ENCODE results near the gene ADGRE3.
"Not testable (repeated sequence)": the region's sequence is repeated elsewhere in the genome, so short reads cannot be mapped to it uniquely, and the experiment has no call there.

The ADGRE3 gene

DNA sequence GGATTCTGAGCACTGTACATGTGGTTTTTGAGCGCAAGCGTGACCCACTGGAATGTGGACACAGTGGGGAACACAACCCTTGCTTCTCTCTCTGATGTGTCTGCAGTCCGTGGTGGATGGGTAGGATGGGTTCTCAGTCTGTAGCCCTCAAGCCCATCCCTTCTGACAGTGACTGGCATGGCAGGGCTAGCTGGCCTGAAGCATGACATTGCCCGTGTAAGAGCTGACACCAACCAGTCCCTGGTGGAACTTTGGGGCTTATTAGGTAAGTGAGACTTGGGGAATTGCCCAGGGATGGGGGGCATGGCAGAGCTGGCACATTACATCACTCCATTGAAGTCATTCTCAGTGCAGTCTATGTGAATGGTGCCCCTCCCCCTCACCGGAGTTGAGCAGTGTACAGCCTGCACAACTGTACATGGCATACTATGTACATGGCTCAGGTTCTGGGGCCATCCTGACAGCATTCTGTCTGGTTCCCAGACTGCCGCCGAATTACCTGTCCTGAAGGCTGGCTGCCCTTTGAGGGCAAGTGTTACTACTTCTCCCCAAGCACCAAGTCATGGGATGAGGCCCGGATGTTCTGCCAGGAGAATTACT lies 75.0 kb downstream of the ADGRE3 start:
- no peak for DNase-seq (ENCODE audit: low spot score)

DNA sequence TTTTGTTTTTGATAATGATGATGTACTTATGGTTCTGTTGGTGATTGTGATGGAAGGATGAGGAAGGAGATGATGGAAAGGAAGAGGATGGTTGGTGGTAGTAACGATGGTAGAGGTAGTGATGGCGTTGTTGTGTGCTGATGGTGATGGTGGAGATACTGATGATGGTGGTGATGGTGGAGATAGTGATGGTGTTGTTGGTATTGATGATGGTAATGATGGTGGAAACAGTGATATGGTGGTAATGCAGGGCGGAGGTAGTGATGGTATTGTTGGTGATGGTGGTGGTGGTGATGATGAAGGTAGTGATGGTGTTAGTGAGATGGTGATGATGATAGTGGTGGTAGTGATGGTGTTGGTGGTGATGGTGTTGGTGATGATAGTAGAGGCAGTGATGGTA lies 79.1 kb downstream of the ADGRE3 start:
- no peak for DNase-seq (ENCODE audit: low spot score)

DNA sequence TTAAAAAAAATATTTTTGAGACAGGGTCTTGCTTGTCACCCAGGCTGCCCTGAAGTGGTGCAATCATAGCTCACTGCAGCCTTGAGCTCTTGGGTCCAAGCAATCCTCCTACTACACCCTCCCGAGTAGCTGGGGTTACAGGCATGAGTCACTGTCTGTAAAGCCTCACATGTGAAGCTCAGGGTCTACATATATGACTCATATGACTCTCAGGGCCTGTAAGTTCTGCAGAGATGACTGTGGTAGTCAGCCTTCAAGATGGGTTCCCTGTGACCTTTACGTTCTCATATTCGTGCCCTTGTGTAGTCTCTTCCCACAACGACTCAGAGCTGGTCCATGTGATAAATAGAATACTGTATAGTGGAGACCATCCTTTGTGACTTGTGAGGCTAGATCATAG lies 85.2 kb downstream of the ADGRE3 start:
- not testable (repeated sequence) for DNase-seq (ENCODE audit: low spot score)

DNA sequence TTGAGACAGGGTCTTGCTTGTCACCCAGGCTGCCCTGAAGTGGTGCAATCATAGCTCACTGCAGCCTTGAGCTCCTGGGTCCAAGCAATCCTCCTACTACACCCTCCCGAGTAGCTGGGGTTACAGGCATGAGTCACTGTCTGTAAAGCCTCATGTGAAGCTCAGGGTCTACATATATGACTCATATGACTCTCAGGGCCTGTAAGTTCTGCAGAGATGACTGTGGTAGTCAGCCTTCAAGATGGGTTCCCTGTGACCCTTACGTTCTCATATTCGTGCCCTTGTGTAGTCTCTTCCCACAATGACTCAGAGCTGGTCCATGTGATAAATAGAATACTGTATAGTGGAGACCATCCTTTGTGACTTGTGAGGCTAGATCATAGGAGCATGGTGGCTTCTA lies 89.5 kb downstream of the ADGRE3 start:
- DNase-seq (ENCODE audit: low spot score), result not testable (repeated sequence)

DNA sequence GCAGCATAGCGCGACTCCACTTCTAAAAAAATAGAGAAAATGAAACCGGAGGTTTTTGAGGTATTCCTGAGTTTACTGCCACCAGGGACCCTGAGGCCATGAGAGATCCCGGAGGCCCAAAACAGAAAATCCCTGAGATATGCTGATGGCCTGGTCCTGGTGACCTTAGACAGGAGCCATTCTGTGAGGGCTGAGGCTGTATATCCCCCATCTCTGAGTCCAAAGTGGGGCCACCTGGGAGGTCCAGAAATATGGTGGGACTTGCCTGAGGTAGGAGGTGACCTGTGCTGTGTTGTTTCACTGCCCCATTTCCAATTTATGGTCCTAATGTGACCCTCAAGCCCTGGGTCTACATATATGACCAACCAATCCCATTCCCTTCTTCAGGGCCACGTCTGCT lies 90.3 kb downstream of the ADGRE3 start:
- not testable (repeated sequence) for DNase-seq (ENCODE audit: low spot score)

DNA sequence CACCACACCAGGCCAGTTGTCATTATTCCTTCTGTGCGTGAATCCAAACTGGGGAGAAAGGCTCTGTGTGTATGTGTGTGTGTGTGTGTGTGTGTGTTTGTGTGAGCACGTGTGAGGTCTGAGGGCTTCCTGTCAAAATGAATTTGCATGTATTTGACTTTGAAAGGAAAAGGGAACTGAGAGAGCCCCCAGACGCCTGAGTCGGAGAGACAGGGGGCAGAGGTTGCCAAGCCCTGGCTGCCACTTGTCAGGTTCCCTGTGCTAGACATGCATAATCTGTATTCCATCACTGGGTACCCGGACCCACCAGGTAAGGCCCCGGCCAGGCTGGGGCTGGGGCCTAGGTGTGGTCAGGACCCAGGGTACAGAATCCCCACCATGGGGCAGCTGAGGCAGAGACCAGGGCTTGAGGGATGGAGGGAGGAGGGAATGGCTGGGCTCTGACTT lies 91.7 kb downstream of the ADGRE3 start, which contains the start of gene CLEC17A:
TSS of gene CLEC17A (plus strand) at position 191 of the 447 bp plus-strand sequence. CDS start at position 268, 77 bp downstream.
- DNase-seq (ENCODE audit: low spot score), result no peak

DNA sequence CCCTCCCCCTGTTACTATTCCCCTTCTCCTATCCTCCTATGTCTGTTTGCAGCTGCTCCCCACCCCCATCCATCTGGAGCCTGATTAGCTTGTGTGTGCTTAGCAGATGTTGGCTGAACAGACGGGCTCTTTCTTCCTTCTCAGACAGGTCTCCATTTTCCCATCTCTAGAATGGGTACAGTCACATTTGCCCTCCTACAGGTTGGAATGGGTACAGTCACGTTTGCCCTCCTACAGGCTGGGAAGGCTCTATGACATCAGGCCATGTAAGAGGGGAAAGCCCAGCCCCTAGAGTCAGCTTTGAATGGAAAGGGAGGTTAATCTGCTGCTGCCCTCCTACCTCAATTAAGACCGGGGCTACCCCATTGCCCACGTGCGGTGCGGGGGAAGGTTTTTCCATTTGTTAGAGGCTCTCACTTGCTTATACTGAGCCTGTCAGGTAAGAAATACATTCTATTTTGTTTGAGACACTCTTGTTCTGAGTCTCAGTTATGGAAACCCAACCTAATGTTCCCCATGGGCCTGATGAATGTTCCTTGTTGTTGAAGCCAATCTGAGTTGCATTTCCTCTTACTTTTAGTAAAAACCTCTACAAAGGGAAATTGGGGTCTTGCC lies 93.9 kb downstream of the ADGRE3 start:
- no peak for DNase-seq (ENCODE audit: low spot score)

DNA sequence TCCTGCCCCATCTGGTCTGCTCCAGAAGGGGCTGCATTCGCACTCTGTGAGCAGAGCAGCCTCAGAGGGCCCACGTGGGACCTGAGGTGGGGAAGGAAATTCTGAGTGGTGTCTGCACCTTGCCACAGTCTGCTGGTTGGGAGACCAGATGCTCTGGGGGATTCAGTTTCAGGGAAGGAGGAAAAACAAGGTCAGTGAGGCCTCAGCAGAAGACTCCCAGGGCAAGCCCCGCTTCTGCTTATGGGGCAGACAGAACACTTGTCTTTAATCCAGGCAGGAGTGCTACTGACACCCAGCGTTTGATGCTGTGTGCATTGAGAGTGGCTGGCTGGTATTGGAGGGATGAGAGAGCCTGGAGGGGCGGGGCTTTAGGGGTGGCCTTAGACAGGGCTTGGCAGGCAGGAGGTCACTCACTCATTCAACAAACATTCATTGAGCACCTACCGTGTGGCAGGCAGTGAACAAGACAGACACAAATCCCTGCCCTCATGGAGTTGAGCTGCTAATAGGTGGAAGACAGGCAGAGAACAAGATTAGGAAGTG lies 96.7 kb downstream of the ADGRE3 start:
- DNase-seq (ENCODE audit: low spot score), result no peak

DNA sequence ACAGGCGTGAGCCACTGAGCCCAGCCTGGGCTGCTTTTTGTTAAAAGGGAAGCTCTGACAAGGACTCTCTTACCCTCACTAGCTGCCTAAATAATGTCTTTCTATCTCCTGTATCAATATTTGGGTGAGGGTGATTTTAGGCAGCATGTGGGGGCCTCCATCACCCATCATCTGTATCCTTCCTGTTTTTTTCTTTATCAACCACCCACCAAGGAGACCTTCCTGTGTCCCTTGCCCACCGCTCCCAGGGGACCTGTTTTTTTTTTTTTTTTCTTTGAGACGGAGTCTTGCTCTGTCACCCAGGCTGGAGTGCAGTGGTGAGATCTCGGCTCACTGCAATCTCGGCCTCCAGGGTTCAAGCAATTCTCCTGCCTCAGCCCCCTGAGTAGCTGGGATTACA lies 97.4 kb downstream of the ADGRE3 start:
- DNase-seq (ENCODE audit: low spot score), result no peak

DNA sequence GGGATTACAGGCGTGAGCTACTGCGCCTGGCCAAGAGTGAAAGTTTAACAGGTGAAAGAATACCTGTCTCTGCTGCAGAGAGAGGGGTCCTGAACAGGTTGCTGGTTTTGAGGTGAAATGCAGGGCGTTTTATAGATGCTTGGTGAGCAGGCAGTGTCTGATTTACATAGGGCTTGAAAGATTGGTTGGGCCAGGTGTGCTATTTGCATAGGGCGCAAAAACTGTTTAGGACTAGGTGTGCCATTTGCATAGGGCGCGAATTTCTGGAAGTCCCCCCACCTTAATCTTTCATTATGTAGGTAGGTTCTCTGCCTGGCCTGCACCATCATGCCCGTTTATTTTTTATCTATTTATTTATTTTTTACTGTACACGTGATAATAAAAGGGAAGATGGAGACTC lies 98.3 kb downstream of the ADGRE3 start:
- no peak for DNase-seq (ENCODE audit: low spot score)

DNA sequence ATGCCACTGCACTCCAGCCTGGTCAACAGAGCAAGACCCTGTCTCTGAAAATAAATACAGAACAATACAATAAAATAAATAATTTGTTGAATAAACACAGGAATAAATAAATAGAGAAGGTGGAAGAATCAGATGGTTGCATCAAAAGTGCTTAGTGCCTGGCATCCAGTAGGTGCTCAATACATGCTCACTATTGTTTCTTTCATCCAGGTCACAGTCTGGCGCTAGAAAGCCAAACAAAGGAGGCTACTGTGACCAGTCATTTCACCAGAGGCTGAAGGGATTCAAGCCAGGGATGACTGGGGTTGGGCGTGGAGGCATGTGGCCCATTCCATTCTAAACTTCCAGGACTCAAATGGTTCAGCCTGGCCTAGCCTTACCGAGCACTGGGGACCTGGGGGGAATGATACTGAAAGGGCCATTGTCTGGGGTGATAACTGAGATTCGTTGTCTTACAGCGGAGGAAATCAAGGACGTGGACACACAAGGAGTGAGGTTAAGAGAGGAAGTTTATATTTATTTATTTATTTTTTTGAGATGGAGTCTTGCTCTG lies 99.1 kb downstream of the ADGRE3 start:
- DNase-seq (ENCODE audit: low spot score), result no peak

DNA sequence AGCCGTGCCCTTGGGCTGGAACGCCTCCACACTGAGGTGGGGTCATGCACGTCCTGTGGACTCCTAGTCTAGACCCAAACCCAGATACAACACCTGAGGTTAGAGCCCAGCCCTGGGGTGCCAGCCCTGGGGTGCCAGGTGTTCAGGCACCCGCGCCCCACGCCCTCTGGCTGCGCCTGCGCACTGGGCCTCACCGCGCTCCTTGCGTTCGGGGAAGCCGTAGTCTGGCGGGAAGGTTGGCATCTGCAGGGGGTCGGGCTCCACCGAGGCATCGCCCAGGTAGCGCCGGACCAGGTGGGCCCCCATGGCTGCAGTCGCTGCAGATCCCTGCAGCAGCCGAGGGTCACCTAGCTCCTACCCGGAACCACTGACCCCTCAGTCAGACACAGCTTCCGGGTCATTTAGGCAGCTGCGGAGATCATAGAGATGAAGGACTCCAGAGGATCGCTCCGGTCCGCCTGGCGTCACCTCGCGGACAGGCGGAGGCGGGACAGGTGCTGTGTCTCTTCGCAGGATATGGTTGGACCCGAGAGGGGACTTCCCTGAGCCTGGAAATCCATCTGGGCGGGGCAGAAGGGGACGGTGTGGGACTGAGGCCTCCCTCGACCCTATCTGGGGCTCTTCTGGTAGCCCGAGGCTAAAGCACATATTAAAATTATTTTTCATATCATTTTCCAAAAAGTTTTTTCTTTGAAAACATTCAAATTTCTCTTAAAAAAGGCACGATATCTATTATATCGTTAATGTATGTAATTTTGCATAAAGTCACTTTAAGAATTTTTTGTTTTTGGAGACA lies 102.8 kb downstream of the ADGRE3 start, which contains the start of gene NDUFB7:
TSS of gene NDUFB7 (minus strand) at position 372 of the 796 bp plus-strand sequence. CDS start at position 306, 66 bp downstream.
- peak; percentile 97 for DNase-seq (ENCODE audit: low spot score)

DNA sequence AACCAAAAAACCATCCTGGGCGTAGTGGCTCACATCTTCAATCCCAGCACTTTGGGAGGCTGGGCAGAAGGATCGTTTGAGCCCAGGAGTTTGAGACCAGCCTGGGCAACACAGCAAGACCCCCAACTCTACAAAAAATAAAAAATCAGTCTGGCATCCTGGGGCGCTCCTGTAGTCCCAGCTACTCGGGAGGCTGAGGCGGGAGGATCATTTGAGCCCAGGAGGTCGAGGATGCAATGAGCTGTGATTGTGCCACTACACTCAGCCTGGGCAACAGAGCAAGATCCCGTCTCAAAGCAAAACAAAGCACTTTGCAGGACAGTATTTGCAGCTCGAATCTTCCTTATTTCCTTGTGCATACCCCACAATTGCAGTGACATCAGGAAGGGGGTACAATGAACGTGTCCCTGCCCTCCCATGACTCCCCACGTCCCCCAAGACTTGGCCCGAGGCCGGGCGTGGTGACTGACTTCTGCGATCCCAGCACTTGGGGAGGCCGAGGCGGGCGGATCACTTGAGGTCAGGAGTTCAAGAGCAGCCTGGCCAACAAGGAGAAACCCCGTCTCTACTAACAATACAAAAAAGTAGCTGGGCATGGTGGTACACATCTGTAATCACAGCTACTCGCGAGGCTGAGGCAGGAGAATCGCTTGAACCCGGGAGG lies 103.6 kb downstream of the ADGRE3 start:
- no peak for DNase-seq (ENCODE audit: low spot score)
